ENCODE data around the gene MIEN1. TPM values are rescaled to one million over a fixed set of nuclear protein-coding genes. Genes with fewer than 3 reads are reported as not detected.

MIEN1 gene
- polyA plus RNA-seq, 3 donors: 61.7 to 141 (median 124) TPM

- H3K36me3 Mint-ChIP-seq: peaks cover 3 to 7% of the 10 kb centered on the region in 2 donors
- H3K4me2 ChIP-seq (replicated peaks; ENCODE audit: extremely low read depth, low read length, poor library complexity, severe bottlenecking): no peak overlapping the region
- peaks cover 0 to 19% of the 10 kb centered on the region in 2 donors for H3K9me3 ChIP-seq (replicated peaks in 1 of 2; ENCODE audit: control insufficient read depth in 1 of 2, insufficient read depth in 1 of 2, low read length in 2 of 2)
- H2AFZ ChIP-seq (ENCODE audit: insufficient read depth, low read depth, low read length, poor library complexity, severe bottlenecking): no peak overlapping the region
- intact Hi-C loops (cut with micrococcal nuclease): no loop called here
- H3K27ac ChIP-seq (ENCODE audit: low read depth in 1 of 2, low read length in 2 of 2): no peak overlapping the region
- WGBS (ENCODE audit: insufficient coverage): 100% methylated on average over 1 of the region's 4 CpGs
- H3K27ac Mint-ChIP-seq: no peak overlapping the region
- peaks cover 29 to 47% of the 10 kb centered on the region in 2 donors for H3K27me3 ChIP-seq (ENCODE audit: control insufficient read depth in 2 of 2, insufficient read depth in 2 of 2, low read length in 2 of 2)
- no peak for TF ChIP-seq CTCF (IDR thresholded peaks at IDR 0.05)
- H3K4me3 Mint-ChIP-seq: peak overlapping the region in 1 of 2 donors; percentile 74
- H3K4me1 Mint-ChIP-seq: peaks cover 4% of the 10 kb centered on the region
- peaks cover 0 to 12% (median 5%) of the 10 kb centered on the region in 7 donors for H3K9me3 Mint-ChIP-seq
- H3K36me3 ChIP-seq (replicated peaks in 1 of 2; ENCODE audit: control insufficient read depth in 1 of 2, insufficient read depth in 2 of 2, low read length in 2 of 2): no peaks in the 10 kb centered on the region
- H3K4me1 ChIP-seq (ENCODE audit: control insufficient read depth in 1 of 2, insufficient read depth in 2 of 2, low read length in 2 of 2): no peaks in the 10 kb centered on the region
- peaks cover 40 to 58% (median 47%) of the 10 kb centered on the region in 3 donors for H3K27me3 Mint-ChIP-seq (ENCODE audit: low read depth in 3 of 3)
- H4K20me1 ChIP-seq (ENCODE audit: insufficient read depth, low read length): no peaks in the 10 kb centered on the region
- no peaks in the 10 kb centered on the region for H3K79me2 ChIP-seq (ENCODE audit: insufficient read depth, low read length)
- DNase-seq: no peak
- H3K9ac ChIP-seq (ENCODE audit: insufficient read depth, low read length, poor library complexity, severe bottlenecking): no peak overlapping the region
- H3K4me3 ChIP-seq (replicated peaks in 1 of 3; ENCODE audit: low read depth in 2 of 3, low read length in 3 of 3): no peak overlapping the region
Observed at GRCh38 chr17:39701784-39702422, 28.4 kb downstream of the MIEN1 start.

GRCh38 chr17:39701012-39701783 is 29.1 kb downstream of the MIEN1 start:
- 76% methylated on average over 7 of the region's 10 CpGs for WGBS (ENCODE audit: insufficient coverage)

More at GRCh38 chr17:39701012-39701783, 29.1 kb downstream of the MIEN1 start:
- H3K9me3 ChIP-seq (replicated peaks in 1 of 2; ENCODE audit: control insufficient read depth in 1 of 2, insufficient read depth in 1 of 2, low read length in 2 of 2): peaks cover 0 to 19% of the 10 kb centered on the region in 2 donors
- no peak for DNase-seq
- H3K27me3 ChIP-seq (ENCODE audit: control insufficient read depth in 2 of 2, insufficient read depth in 2 of 2, low read length in 2 of 2): peaks cover 29 to 47% of the 10 kb centered on the region in 2 donors
- H3K27me3 Mint-ChIP-seq (ENCODE audit: low read depth in 3 of 3): peaks cover 43 to 58% (median 47%) of the 10 kb centered on the region in 3 donors
- H3K4me1 ChIP-seq (ENCODE audit: control insufficient read depth in 1 of 2, insufficient read depth in 2 of 2, low read length in 2 of 2): no peaks in the 10 kb centered on the region
- peaks cover 4% of the 10 kb centered on the region for H3K4me1 Mint-ChIP-seq
- no peak overlapping the region for H2AFZ ChIP-seq (ENCODE audit: insufficient read depth, low read depth, low read length, poor library complexity, severe bottlenecking)
- peak overlapping the region in 1 of 7 donors; percentile 45 for H3K27ac Mint-ChIP-seq
- H3K4me3 ChIP-seq (replicated peaks in 1 of 3; ENCODE audit: low read depth in 2 of 3, low read length in 3 of 3): no peak overlapping the region
- peaks cover 0 to 12% (median 5%) of the 10 kb centered on the region in 7 donors for H3K9me3 Mint-ChIP-seq
- no peak overlapping the region for H3K4me2 ChIP-seq (replicated peaks; ENCODE audit: extremely low read depth, low read length, poor library complexity, severe bottlenecking)
- H3K9ac ChIP-seq (ENCODE audit: insufficient read depth, low read length, poor library complexity, severe bottlenecking): no peak overlapping the region
- no peak for TF ChIP-seq CTCF (IDR thresholded peaks at IDR 0.05)
- H3K27ac ChIP-seq (ENCODE audit: low read depth in 1 of 2, low read length in 2 of 2): no peak overlapping the region
- peaks cover 3 to 7% of the 10 kb centered on the region in 2 donors for H3K36me3 Mint-ChIP-seq
- intact Hi-C loops (cut with micrococcal nuclease): no loop called here
- no peaks in the 10 kb centered on the region for H3K79me2 ChIP-seq (ENCODE audit: insufficient read depth, low read length)
- no peaks in the 10 kb centered on the region for H3K36me3 ChIP-seq (replicated peaks in 1 of 2; ENCODE audit: control insufficient read depth in 1 of 2, insufficient read depth in 2 of 2, low read length in 2 of 2)
- peak overlapping the region in 1 of 2 donors; percentile 74 for H3K4me3 Mint-ChIP-seq
- no peaks in the 10 kb centered on the region for H4K20me1 ChIP-seq (ENCODE audit: insufficient read depth, low read length)
